HEK293 (cell line): ENCODE measurements around the gene RHBDL3.

ENCODE experiments used
- HOXC10 ChIP-seq: sonication (generic); formaldehyde crosslinking; IDR thresholded peaks from 2 replicates; pipeline ENCODE4 v1.8.1; 2023; ENCODE audit warnings: mild to moderate bottlenecking, missing genetic modification reagents
- SCRT2 ChIP-seq: fragments of 450-650 bp; formaldehyde crosslinking; IDR thresholded peaks from 2 replicates; pipeline ENCODE4 v1.5.1; 2016; ENCODE audit warnings: missing biosample characterization, missing genetic modification characterization
- SETDB1 ChIP-seq: IDR thresholded peaks from one replicate; pipeline ENCODE4 v1.6.1; 2017; ENCODE audit warnings: mild to moderate bottlenecking, low read length, moderate library complexity, mixed read lengths; ENCODE audit not compliant: insufficient read length
- ZBTB17 ChIP-seq: fragments of 450-650 bp; formaldehyde crosslinking; IDR thresholded peaks from 2 replicates; pipeline ENCODE4 v1.5.1; 2016; ENCODE audit warnings: missing biosample characterization, missing genetic modification characterization
- ZNF366 ChIP-seq: fragments of 450-650 bp; formaldehyde crosslinking; conservative IDR thresholded peaks from 2 replicates; pipeline ENCODE4 v1.5.1; 2016; ENCODE audit warnings: missing biosample characterization, missing genetic modification characterization
- ZNF48 ChIP-seq: fragments of 450-650 bp; formaldehyde crosslinking; IDR thresholded peaks from 2 replicates; pipeline ENCODE4 v1.5.1; 2016; ENCODE audit warnings: missing biosample characterization, missing genetic modification characterization
- ZNF501 ChIP-seq: fragments of 450-650 bp; formaldehyde crosslinking; IDR thresholded peaks from 2 replicates; pipeline ENCODE4 v1.5.1; 2016; ENCODE audit warnings: missing biosample characterization, missing genetic modification characterization
- ZNF530 ChIP-seq: fragments of 450-650 bp; formaldehyde crosslinking; IDR thresholded peaks from 2 replicates; pipeline ENCODE4 v1.5.1; 2016; ENCODE audit warnings: low read depth, missing biosample characterization, missing genetic modification characterization
- ZNF548 ChIP-seq: fragments of 450-650 bp; formaldehyde crosslinking; IDR thresholded peaks from 2 replicates; pipeline ENCODE4 v1.5.1; 2016; ENCODE audit warnings: missing biosample characterization, missing genetic modification characterization
- ZNF561 ChIP-seq: fragments of 450-650 bp; IDR thresholded peaks from 2 replicates; pipeline ENCODE4 v1.5.1; 2018; ENCODE audit warnings: missing biosample characterization, missing genetic modification characterization, borderline replicate concordance
- ZNF791 ChIP-seq: fragments of 450-650 bp; formaldehyde crosslinking; IDR thresholded peaks from 2 replicates; pipeline ENCODE4 v1.5.1; 2016; ENCODE audit warnings: missing biosample characterization, missing genetic modification characterization
- TF ChIP-seq, protein P1 (sequence below): fragments of 450-650 bp; formaldehyde crosslinking; IDR thresholded peaks from 2 replicates; pipeline ENCODE4 v1.5.1; 2016; ENCODE audit warnings: missing biosample characterization, missing genetic modification characterization
- TF ChIP-seq, protein P2 (sequence below): fragments of 450-650 bp; formaldehyde crosslinking; IDR thresholded peaks from 2 replicates; pipeline ENCODE4 v1.5.1; 2016; ENCODE audit warnings: missing biosample characterization, missing genetic modification characterization
- TF ChIP-seq, protein P3 (sequence below): fragments of 450-650 bp; formaldehyde crosslinking; IDR thresholded peaks from 2 replicates; pipeline ENCODE4 v1.5.1; 2017; ENCODE audit warnings: missing biosample characterization, mild to moderate bottlenecking, missing genetic modification characterization, moderate library complexity
- TF ChIP-seq, protein P4 (sequence below): fragments of 450-650 bp; formaldehyde crosslinking; IDR thresholded peaks from 2 replicates; pipeline ENCODE4 v1.5.1; 2016; ENCODE audit warnings: missing biosample characterization, missing genetic modification characterization
- TF ChIP-seq, protein P5 (sequence below): fragments of 450-650 bp; formaldehyde crosslinking; conservative IDR thresholded peaks from 2 replicates; pipeline ENCODE4 v1.5.1; 2016; ENCODE audit warnings: low read depth, missing biosample characterization, missing genetic modification characterization
- TF ChIP-seq, protein P6 (sequence below): fragments of 450-650 bp; formaldehyde crosslinking; IDR thresholded peaks from 2 replicates; pipeline ENCODE4 v1.5.1; 2016; ENCODE audit warnings: missing biosample characterization, missing genetic modification characterization
- TF ChIP-seq, protein P7 (sequence below): fragments of 450-650 bp; formaldehyde crosslinking; IDR thresholded peaks from 2 replicates; pipeline ENCODE4 v1.5.1; 2016; ENCODE audit warnings: missing biosample characterization, missing genetic modification characterization
- TF ChIP-seq, protein P8 (sequence below): fragments of 450-650 bp; formaldehyde crosslinking; IDR thresholded peaks from 2 replicates; pipeline ENCODE4 v1.5.1; 2016; ENCODE audit warnings: missing biosample characterization, missing genetic modification characterization, borderline replicate concordance
- TF ChIP-seq, protein P9 (sequence below): fragments of 450-650 bp; formaldehyde crosslinking; IDR thresholded peaks from 2 replicates; pipeline ENCODE4 v1.5.1; 2016; ENCODE audit warnings: missing biosample characterization, missing genetic modification characterization, low read depth

RHBDL3 gene

DNA sequence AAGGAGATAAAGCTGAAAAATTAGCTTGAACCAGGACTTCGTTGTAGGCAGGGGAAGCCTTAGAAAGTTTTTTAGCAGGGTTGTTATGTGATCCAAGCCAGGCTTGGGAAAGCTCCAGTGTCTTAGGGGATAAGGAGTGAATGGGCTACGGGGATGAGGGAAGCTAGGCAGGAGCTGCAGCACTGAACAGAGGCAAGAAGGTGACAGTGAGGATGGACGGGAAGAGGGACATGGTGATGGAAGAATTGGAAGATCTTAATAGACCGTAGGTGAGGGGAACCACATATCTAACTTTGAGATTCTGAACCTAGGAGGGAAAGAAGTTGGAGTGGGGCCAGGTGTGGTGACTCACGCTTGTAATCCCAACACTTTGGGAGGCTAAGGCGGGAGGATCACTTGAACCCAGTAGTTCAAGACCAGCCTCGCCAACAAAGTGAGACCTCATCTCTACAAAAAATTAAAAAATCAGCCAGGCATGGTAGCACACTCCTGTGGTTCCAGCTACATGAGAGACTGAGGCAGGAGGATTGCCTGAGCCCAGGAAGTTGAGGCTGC is 3.2 kb downstream of the RHBDL3 start (continued):
- TF ChIP-seq ZNF501 (tag by site-specific recombination) (no peak), ZNF561 (tag by site-specific recombination) (no peak), ZBTB17 (tag by site-specific recombination) (0 out of 2 replicates have a peak, but pooled peaks have one; percentile 20), ZNF530 (tag by site-specific recombination) (no peak), ZNF791 (tag by site-specific recombination) (no peak), SCRT2 (tag by site-specific recombination) (no peak), ZNF548 (no peak), ZNF366 (tag by site-specific recombination) (peak; percentile 70; the same call in 1 of the 2 replicates), ZNF48 (tag by site-specific recombination) (no peak), SETDB1 (no peak), HOXC10 (CRISPR knock-in tag) (no peak)
- TF ChIP-seq, protein P1, sequence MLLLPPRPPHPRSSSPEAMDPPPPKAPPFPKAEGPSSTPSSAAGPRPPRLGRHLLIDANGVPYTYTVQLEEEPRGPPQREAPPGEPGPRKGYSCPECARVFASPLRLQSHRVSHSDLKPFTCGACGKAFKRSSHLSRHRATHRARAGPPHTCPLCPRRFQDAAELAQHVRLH: no peak
- TF ChIP-seq, protein P2, sequence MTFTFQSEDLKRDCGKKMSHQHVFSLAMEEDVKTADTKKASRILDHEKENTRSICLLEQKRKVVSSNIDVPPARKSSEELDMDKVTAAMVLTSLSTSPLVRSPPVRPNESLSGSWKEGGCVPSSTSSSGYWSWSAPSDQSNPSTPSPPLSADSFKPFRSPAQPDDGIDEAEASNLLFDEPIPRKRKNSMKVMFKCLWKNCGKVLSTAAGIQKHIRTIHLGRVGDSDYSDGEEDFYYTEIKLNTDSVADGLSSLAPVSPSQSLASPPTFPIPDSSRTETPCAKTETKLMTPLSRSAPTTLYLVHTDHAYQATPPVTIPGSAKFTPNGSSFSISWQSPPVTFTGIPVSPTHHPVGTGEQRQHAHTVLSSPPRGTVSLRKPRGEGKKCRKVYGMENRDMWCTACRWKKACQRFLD: no peak
- TF ChIP-seq, protein P3, sequence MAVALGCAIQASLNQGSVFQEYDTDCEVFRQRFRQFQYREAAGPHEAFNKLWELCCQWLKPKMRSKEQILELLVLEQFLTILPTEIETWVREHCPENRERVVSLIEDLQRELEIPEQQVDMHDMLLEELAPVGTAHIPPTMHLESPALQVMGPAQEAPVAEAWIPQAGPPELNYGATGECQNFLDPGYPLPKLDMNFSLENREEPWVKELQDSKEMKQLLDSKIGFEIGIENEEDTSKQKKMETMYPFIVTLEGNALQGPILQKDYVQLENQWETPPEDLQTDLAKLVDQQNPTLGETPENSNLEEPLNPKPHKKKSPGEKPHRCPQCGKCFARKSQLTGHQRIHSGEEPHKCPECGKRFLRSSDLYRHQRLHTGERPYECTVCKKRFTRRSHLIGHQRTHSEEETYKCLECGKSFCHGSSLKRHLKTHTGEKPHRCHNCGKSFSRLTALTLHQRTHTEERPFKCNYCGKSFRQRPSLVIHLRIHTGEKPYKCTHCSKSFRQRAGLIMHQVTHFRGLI: no peak
- TF ChIP-seq, protein P4, sequence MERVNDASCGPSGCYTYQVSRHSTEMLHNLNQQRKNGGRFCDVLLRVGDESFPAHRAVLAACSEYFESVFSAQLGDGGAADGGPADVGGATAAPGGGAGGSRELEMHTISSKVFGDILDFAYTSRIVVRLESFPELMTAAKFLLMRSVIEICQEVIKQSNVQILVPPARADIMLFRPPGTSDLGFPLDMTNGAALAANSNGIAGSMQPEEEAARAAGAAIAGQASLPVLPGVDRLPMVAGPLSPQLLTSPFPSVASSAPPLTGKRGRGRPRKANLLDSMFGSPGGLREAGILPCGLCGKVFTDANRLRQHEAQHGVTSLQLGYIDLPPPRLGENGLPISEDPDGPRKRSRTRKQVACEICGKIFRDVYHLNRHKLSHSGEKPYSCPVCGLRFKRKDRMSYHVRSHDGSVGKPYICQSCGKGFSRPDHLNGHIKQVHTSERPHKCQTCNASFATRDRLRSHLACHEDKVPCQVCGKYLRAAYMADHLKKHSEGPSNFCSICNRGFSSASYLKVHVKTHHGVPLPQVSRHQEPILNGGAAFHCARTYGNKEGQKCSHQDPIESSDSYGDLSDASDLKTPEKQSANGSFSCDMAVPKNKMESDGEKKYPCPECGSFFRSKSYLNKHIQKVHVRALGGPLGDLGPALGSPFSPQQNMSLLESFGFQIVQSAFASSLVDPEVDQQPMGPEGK: peak; percentile 19; the same call in 1 of the 2 replicates
- TF ChIP-seq, protein P5, sequence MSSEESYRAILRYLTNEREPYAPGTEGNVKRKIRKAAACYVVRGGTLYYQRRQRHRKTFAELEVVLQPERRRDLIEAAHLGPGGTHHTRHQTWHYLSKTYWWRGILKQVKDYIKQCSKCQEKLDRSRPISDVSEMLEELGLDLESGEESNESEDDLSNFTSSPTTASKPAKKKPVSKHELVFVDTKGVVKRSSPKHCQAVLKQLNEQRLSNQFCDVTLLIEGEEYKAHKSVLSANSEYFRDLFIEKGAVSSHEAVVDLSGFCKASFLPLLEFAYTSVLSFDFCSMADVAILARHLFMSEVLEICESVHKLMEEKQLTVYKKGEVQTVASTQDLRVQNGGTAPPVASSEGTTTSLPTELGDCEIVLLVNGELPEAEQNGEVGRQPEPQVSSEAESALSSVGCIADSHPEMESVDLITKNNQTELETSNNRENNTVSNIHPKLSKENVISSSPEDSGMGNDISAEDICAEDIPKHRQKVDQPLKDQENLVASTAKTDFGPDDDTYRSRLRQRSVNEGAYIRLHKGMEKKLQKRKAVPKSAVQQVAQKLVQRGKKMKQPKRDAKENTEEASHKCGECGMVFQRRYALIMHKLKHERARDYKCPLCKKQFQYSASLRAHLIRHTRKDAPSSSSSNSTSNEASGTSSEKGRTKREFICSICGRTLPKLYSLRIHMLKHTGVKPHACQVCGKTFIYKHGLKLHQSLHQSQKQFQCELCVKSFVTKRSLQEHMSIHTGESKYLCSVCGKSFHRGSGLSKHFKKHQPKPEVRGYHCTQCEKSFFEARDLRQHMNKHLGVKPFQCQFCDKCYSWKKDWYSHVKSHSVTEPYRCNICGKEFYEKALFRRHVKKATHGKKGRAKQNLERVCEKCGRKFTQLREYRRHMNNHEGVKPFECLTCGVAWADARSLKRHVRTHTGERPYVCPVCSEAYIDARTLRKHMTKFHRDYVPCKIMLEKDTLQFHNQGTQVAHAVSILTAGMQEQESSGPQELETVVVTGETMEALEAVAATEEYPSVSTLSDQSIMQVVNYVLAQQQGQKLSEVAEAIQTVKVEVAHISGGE: no peak
- TF ChIP-seq, protein P6, sequence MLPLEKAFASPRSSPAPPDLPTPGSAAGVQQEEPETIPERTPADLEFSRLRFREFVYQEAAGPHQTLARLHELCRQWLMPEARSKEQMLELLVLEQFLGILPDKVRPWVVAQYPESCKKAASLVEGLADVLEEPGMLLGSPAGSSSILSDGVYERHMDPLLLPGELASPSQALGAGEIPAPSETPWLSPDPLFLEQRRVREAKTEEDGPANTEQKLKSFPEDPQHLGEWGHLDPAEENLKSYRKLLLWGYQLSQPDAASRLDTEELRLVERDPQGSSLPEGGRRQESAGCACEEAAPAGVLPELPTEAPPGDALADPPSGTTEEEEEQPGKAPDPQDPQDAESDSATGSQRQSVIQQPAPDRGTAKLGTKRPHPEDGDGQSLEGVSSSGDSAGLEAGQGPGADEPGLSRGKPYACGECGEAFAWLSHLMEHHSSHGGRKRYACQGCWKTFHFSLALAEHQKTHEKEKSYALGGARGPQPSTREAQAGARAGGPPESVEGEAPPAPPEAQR: no peak
- TF ChIP-seq, protein P7, sequence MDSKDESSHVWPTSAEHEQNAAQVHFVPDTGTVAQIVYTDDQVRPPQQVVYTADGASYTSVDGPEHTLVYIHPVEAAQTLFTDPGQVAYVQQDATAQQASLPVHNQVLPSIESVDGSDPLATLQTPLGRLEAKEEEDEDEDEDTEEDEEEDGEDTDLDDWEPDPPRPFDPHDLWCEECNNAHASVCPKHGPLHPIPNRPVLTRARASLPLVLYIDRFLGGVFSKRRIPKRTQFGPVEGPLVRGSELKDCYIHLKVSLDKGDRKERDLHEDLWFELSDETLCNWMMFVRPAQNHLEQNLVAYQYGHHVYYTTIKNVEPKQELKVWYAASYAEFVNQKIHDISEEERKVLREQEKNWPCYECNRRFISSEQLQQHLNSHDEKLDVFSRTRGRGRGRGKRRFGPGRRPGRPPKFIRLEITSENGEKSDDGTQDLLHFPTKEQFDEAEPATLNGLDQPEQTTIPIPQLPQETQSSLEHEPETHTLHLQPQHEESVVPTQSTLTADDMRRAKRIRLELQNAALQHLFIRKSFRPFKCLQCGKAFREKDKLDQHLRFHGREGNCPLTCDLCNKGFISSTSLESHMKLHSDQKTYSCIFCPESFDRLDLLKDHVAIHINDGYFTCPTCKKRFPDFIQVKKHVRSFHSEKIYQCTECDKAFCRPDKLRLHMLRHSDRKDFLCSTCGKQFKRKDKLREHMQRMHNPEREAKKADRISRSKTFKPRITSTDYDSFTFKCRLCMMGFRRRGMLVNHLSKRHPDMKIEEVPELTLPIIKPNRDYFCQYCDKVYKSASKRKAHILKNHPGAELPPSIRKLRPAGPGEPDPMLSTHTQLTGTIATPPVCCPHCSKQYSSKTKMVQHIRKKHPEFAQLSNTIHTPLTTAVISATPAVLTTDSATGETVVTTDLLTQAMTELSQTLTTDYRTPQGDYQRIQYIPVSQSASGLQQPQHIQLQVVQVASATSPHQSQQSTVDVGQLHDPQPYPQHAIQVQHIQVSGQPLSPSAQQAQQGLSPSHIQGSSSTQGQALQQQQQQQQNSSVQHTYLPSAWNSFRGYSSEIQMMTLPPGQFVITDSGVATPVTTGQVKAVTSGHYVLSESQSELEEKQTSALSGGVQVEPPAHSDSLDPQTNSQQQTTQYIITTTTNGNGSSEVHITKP (tag by site-specific recombination): peak; percentile 42
- TF ChIP-seq, protein P8, sequence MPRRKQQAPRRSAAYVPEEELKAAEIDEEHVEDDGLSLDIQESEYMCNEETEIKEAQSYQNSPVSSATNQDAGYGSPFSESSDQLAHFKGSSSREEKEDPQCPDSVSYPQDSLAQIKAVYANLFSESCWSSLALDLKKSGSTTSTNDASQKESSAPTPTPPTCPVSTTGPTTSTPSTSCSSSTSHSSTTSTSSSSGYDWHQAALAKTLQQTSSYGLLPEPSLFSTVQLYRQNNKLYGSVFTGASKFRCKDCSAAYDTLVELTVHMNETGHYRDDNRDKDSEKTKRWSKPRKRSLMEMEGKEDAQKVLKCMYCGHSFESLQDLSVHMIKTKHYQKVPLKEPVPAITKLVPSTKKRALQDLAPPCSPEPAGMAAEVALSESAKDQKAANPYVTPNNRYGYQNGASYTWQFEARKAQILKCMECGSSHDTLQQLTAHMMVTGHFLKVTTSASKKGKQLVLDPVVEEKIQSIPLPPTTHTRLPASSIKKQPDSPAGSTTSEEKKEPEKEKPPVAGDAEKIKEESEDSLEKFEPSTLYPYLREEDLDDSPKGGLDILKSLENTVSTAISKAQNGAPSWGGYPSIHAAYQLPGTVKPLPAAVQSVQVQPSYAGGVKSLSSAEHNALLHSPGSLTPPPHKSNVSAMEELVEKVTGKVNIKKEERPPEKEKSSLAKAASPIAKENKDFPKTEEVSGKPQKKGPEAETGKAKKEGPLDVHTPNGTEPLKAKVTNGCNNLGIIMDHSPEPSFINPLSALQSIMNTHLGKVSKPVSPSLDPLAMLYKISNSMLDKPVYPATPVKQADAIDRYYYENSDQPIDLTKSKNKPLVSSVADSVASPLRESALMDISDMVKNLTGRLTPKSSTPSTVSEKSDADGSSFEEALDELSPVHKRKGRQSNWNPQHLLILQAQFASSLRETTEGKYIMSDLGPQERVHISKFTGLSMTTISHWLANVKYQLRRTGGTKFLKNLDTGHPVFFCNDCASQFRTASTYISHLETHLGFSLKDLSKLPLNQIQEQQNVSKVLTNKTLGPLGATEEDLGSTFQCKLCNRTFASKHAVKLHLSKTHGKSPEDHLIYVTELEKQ (tag by site-specific recombination): no peak
- TF ChIP-seq, protein P9, sequence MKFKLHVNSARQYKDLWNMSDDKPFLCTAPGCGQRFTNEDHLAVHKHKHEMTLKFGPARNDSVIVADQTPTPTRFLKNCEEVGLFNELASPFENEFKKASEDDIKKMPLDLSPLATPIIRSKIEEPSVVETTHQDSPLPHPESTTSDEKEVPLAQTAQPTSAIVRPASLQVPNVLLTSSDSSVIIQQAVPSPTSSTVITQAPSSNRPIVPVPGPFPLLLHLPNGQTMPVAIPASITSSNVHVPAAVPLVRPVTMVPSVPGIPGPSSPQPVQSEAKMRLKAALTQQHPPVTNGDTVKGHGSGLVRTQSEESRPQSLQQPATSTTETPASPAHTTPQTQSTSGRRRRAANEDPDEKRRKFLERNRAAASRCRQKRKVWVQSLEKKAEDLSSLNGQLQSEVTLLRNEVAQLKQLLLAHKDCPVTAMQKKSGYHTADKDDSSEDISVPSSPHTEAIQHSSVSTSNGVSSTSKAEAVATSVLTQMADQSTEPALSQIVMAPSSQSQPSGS (tag by site-specific recombination): no peak
